ENCODE data around the gene SMAD3.

Gene SMAD3

GRCh38 chr15:67033571-67034044, 31.8 kb upstream of the SMAD3 start:
- Histone ChIP-seq H3K36me3 (no peaks in the 10 kb centered on the region), H3K4me2 (peak overlapping the region; percentile 80), H3K27ac (no peak overlapping the region), H3K4me3 (peak overlapping the region; percentile 52), H3K4me1 (peaks cover 34% of the 10 kb centered on the region), H3K27me3 (peaks cover 38% of the 10 kb centered on the region), H3K9me3 (no peaks in the 10 kb centered on the region), H3K9ac (no peak overlapping the region), H4K20me1 (peaks cover 6% of the 10 kb centered on the region; the same call in 1 of the 2 replicates)
- no peak for TF ChIP-seq Cebpa-rat (IDR thresholded peaks at IDR 0.05)

DNA sequence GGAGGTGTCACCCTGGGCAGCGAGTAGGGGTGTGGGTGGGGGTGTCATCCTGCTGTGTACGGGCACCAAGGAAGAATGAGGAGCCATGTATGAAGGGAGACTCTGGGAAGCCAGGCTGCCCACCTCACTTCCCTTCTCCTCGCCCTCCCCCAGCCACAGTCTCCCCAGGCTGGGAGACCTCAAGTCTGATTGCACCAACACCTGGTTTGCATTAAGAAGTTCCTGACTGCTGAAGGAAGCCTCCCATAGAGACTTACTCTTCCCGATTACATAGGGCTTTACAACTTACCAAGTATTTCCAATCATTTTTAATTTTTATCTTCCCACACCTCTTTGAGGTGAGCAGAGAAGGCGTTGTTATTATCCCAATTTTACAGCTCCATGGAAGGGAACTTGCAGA, 29.5 kb upstream of the SMAD3 start:
- TF ChIP-seq Cebpa-rat (IDR thresholded peaks at IDR 0.05): no peak
- no peaks in the 10 kb centered on the region for H3K36me3 ChIP-seq
- H3K4me1 ChIP-seq: peaks cover 42% of the 10 kb centered on the region
- H3K9ac ChIP-seq: no peak overlapping the region
- peaks cover 38% of the 10 kb centered on the region for H3K27me3 ChIP-seq
- peaks cover 6% of the 10 kb centered on the region; the same call in 1 of the 2 replicates for H4K20me1 ChIP-seq
- H3K4me2 ChIP-seq: no peak overlapping the region
- H3K4me3 ChIP-seq: no peak overlapping the region
- H3K27ac ChIP-seq: no peak overlapping the region
- no peaks in the 10 kb centered on the region for H3K9me3 ChIP-seq

GRCh38 chr15:67036775-67037555, 28.4 kb upstream of the SMAD3 start:
- Histone ChIP-seq H3K4me2 (no peak overlapping the region), H3K27ac (no peak overlapping the region)

DNA sequence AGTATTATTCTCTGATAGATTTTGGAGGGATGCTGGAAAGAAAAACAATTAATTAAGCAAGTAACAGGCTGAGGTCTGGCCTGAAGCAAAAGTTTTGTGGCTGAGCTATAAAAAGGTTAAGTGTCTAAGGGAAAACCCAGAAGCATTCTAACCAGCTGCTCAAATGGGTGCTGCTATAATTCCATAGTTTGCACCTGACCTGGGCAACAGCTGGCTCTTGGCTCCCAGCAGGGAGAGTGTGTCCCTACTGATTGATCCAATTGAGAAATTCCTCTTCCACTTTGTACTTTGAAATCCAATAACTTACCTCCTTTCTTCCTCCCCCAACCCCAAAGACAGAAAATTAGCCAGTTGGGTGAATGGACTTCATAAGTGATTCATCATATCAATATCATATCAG, 27.7 kb upstream of the SMAD3 start:
- H3K36me3 ChIP-seq: no peaks in the 10 kb centered on the region
- no peak overlapping the region for H3K9ac ChIP-seq
- no peak overlapping the region for H3K4me3 ChIP-seq
- H3K9me3 ChIP-seq: no peaks in the 10 kb centered on the region
- H4K20me1 ChIP-seq: peaks cover 6% of the 10 kb centered on the region; the same call in 1 of the 2 replicates
- peaks cover 51% of the 10 kb centered on the region for H3K4me1 ChIP-seq
- peaks cover 23% of the 10 kb centered on the region for H3K27me3 ChIP-seq
- H3K4me2 ChIP-seq: no peak overlapping the region
- no peak for TF ChIP-seq Cebpa-rat (IDR thresholded peaks at IDR 0.05)
- H3K27ac ChIP-seq: no peak overlapping the region

More at GRCh38 chr15:67036775-67037555, 28.4 kb upstream of the SMAD3 start:
- no peak for TF ChIP-seq Cebpa-rat (IDR thresholded peaks at IDR 0.05)
- Histone ChIP-seq H3K4me1 (peaks cover 43% of the 10 kb centered on the region), H3K27me3 (peaks cover 30% of the 10 kb centered on the region), H3K36me3 (no peaks in the 10 kb centered on the region), H3K9me3 (no peaks in the 10 kb centered on the region), H3K9ac (no peak overlapping the region), H3K4me3 (no peak overlapping the region), H4K20me1 (peaks cover 6% of the 10 kb centered on the region; the same call in 1 of the 2 replicates)

DNA sequence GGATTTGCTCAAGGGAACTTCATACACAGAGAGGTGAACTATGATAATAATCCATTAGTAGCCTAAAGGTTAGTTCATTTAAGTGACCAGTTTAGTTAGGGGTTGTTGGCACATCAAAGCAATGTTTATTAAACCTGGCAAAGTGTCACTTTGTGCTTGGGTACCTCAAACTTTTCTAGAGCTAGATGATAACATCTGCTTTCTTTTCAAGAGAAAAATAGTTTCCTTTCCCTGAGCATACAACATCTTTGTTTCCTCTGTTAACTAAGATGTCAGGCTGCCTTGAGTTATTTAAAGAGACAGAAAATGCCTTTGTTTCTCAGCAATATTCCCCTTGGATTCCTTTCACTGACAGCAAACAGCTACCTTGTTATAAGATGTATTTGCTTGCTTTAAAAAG, 26.7 kb upstream of the SMAD3 start:
- no peak for TF ChIP-seq Cebpa-rat (IDR thresholded peaks at IDR 0.05)
- peaks cover 6% of the 10 kb centered on the region; the same call in 1 of the 2 replicates for H4K20me1 ChIP-seq
- no peaks in the 10 kb centered on the region for H3K9me3 ChIP-seq
- H3K27me3 ChIP-seq: peaks cover 13% of the 10 kb centered on the region
- no peak overlapping the region for H3K9ac ChIP-seq
- H3K36me3 ChIP-seq: no peaks in the 10 kb centered on the region
- H3K4me2 ChIP-seq: no peak overlapping the region
- no peak overlapping the region for H3K27ac ChIP-seq
- peaks cover 50% of the 10 kb centered on the region for H3K4me1 ChIP-seq
- H3K4me3 ChIP-seq: no peak overlapping the region

- H3K9me3 ChIP-seq: no peaks in the 10 kb centered on the region
- no peak overlapping the region for H3K27ac ChIP-seq
- peak overlapping the region; percentile 43 for H3K4me2 ChIP-seq
- H3K9ac ChIP-seq: no peak overlapping the region
- TF ChIP-seq Cebpa-rat (IDR thresholded peaks at IDR 0.05): no peak
- peaks cover under 1% of the 10 kb centered on the region; the same call in 1 of the 2 replicates for H4K20me1 ChIP-seq
- H3K4me1 ChIP-seq: peaks cover 42% of the 10 kb centered on the region
- H3K36me3 ChIP-seq: no peaks in the 10 kb centered on the region
- peaks cover 5% of the 10 kb centered on the region; the same call in 1 of the 2 replicates for H3K27me3 ChIP-seq
- H3K4me3 ChIP-seq: no peak overlapping the region
Observed at GRCh38 chr15:67039384-67040075, 25.9 kb upstream of the SMAD3 start.

GRCh38 chr15:67040277-67040676, 25.1 kb upstream of the SMAD3 start:
- Histone ChIP-seq H3K27ac (no peak overlapping the region), H3K4me2 (no peak overlapping the region), H3K4me3 (no peak overlapping the region), H3K9ac (no peak overlapping the region), H4K20me1 (no peaks in the 10 kb centered on the region), H3K9me3 (no peaks in the 10 kb centered on the region), H3K36me3 (no peaks in the 10 kb centered on the region), H3K27me3 (no peaks in the 10 kb centered on the region), H3K4me1 (peaks cover 37% of the 10 kb centered on the region)
- no peak for TF ChIP-seq Cebpa-rat (IDR thresholded peaks at IDR 0.05)

DNA sequence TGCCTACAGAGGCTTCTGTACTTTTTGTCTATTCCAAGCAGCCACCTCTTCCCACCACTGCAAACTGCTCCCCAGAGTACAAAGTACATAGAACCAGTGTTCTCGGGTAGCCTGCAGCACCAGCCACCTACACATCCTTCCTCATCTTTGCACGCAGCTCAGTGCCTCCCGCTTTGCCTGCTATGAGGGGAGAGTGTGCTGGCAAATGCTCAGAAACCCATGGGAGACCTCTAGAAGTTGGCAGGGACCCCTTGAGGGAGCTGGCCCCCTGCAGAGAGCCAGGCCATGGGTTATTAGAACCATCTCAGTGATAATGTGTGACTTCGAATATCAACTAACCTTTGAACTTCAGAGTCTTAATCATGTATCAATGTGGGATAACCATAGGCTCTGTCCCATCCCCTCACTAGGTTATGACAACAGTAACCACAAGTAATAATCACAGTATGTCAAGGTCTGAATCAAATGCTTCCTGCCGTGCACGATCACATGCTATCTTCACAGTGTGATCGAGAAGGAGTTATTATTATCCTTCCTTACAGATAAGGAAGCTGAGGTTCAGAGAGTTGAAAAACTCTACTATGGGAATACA, 22.8 kb upstream of the SMAD3 start:
- Histone ChIP-seq H3K27me3 (no peaks in the 10 kb centered on the region), H3K36me3 (no peaks in the 10 kb centered on the region), H3K9ac (no peak overlapping the region), H3K9me3 (no peaks in the 10 kb centered on the region), H3K4me3 (no peak overlapping the region), H4K20me1 (no peaks in the 10 kb centered on the region), H3K27ac (no peak overlapping the region), H3K4me1 (peaks cover 26% of the 10 kb centered on the region), H3K4me2 (peak overlapping the region; percentile 62)
- TF ChIP-seq Cebpa-rat (IDR thresholded peaks at IDR 0.05): no peak

GRCh38 chr15:67043939-67044771, 21.2 kb upstream of the SMAD3 start:
- no peaks in the 10 kb centered on the region for H3K27me3 ChIP-seq
- no peak overlapping the region for H3K27ac ChIP-seq
- H3K9me3 ChIP-seq: no peaks in the 10 kb centered on the region
- H3K9ac ChIP-seq: no peak overlapping the region
- no peak overlapping the region for H3K4me2 ChIP-seq
- H4K20me1 ChIP-seq: no peaks in the 10 kb centered on the region
- H3K36me3 ChIP-seq: no peaks in the 10 kb centered on the region
- H3K4me1 ChIP-seq: peaks cover 32% of the 10 kb centered on the region
- no peak for TF ChIP-seq Cebpa-rat (IDR thresholded peaks at IDR 0.05)
- no peak overlapping the region for H3K4me3 ChIP-seq

Data from BLaER1 (cell line).